GM10248 (cell line): ENCODE measurements around the gene SOCS1.
"Not testable (repeated sequence)": the region's sequence is repeated elsewhere in the genome, so short reads cannot be mapped to it uniquely, and the experiment has no call there.

ENCODE experiments used
- CTCF ChIA-PET: fragments of 300-600 bp; sonication (Branson Sonifier 250); formaldehyde crosslinking; extraction: SDS; loops from one replicate; lab custom pipeline; 2021; ENCODE audit warnings: antibody characterized with exemption; lab: Yijun Ruan, JAX
- POLR2A ChIA-PET: fragments of 350-650 bp; sonication (Branson Sonifier 250); formaldehyde crosslinking; extraction: SDS; loops from one replicate; lab custom pipeline; 2020; ENCODE audit warnings: antibody characterized with exemption; lab: Yijun Ruan, JAX
- DNase-seq: peaks from one replicate; pipeline ENCODE4 v3.0.0; 2012; ENCODE audit errors: extremely low spot score
- TF ChIP-seq, protein P1 (sequence below): IDR thresholded peaks from 2 replicates; pipeline ENCODE4 v1.5.1; 2012; ENCODE audit warnings: mild to moderate bottlenecking, low read depth; ENCODE audit errors: extremely low read depth, missing control alignments, control extremely low read depth

Gene SOCS1

DNA sequence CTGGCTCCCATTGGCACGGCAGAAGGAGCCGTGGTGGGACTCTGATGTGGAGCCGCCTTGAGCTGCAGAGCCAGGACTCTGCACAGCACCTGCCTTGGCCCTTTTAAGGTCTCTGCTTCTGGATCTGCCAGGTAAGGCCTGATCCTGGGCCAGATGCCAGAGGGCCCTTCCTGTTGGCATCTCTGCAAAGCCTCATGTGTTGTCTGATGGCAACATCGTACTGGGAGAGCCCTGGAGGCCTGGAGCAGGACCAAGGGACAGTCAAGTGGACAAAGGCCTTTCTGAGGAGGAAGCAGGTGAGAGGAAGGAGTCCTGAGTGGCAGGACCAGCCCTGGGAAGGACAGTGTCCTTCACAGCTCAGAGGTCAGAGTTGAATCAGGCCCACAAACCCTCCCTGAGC lies 26.1 kb downstream of the SOCS1 start:
- POLR2A ChIA-PET = interaction anchor here (1.2 kb wide), 1 partner anchor 25 kb away, joined by 3 read pairs; no protein-coding TSS in a partner anchor
- TF ChIP-seq, protein P1, sequence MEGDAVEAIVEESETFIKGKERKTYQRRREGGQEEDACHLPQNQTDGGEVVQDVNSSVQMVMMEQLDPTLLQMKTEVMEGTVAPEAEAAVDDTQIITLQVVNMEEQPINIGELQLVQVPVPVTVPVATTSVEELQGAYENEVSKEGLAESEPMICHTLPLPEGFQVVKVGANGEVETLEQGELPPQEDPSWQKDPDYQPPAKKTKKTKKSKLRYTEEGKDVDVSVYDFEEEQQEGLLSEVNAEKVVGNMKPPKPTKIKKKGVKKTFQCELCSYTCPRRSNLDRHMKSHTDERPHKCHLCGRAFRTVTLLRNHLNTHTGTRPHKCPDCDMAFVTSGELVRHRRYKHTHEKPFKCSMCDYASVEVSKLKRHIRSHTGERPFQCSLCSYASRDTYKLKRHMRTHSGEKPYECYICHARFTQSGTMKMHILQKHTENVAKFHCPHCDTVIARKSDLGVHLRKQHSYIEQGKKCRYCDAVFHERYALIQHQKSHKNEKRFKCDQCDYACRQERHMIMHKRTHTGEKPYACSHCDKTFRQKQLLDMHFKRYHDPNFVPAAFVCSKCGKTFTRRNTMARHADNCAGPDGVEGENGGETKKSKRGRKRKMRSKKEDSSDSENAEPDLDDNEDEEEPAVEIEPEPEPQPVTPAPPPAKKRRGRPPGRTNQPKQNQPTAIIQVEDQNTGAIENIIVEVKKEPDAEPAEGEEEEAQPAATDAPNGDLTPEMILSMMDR = no peak
- DNase-seq = no peak
- CTCF ChIA-PET = interaction anchor here (1.3 to 1.7 kb wide), 5 partner anchors 13 to 266 kb away, joined by 3 to 5 read pairs (median 3); partner anchors contain the start of gene SOCS1

DNA sequence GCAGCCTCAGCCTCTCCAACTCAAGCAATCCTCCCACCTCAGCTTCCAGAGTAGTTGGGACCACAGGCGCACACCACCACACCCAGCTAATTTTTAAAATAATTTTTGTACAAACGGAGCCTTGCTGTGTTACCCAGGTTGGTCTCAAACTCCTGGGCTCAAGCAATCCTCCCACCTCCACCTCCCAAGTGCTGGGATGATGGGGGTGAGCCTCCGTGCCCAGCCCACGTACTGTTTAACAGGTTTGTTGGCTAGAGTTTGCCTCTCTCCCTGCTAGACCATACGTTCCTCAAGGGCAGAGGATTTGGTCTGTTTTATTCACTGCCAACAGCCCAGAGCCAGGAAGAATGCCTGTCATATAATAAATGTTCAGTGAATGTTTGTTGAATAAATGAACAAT lies 26.6 kb downstream of the SOCS1 start:
- POLR2A ChIA-PET = interaction anchor here (1.2 kb wide), 1 partner anchor 25 kb away, joined by 3 read pairs; no protein-coding TSS in a partner anchor
- CTCF ChIA-PET = interaction anchor here (1.4 to 1.7 kb wide), 2 partner anchors 27 to 266 kb away, joined by 3 to 5 read pairs; partner anchors contain the start of gene SOCS1
- TF ChIP-seq, protein P1 = no peak
- no peak for DNase-seq

GRCh38 chr16:11225677-11226549 lies 30.1 kb downstream of the SOCS1 start:
- ChIA-PET CTCF (interaction anchor here (0.9 to 2.8 kb wide), 5 partner anchors 8 to 132 kb away, joined by 3 to 13 read pairs (median 4); partner anchors contain the start of gene SOCS1), POLR2A (interaction anchor here (0.8 to 0.9 kb wide), 2 partner anchors 19 to 22 kb away, joined by 3 to 4 read pairs; no protein-coding TSS in a partner anchor)
- TF ChIP-seq, protein P1 = no peak
- DNase-seq = peak; percentile 23

GRCh38 chr16:11224894-11225676 lies 30.9 kb downstream of the SOCS1 start:
- TF ChIP-seq, protein P1 = no peak
- ChIA-PET CTCF (interaction anchor here (0.7 to 2.8 kb wide), 7 partner anchors 7 to 115 kb away, joined by 3 to 13 read pairs (median 4); partner anchors contain the start of gene SOCS1), POLR2A (interaction anchor here (0.5 to 1.0 kb wide), 5 partner anchors 18 to 31 kb away, joined by 3 to 4 read pairs (median 3); no protein-coding TSS in a partner anchor)
- peak; percentile 95 for DNase-seq

DNA sequence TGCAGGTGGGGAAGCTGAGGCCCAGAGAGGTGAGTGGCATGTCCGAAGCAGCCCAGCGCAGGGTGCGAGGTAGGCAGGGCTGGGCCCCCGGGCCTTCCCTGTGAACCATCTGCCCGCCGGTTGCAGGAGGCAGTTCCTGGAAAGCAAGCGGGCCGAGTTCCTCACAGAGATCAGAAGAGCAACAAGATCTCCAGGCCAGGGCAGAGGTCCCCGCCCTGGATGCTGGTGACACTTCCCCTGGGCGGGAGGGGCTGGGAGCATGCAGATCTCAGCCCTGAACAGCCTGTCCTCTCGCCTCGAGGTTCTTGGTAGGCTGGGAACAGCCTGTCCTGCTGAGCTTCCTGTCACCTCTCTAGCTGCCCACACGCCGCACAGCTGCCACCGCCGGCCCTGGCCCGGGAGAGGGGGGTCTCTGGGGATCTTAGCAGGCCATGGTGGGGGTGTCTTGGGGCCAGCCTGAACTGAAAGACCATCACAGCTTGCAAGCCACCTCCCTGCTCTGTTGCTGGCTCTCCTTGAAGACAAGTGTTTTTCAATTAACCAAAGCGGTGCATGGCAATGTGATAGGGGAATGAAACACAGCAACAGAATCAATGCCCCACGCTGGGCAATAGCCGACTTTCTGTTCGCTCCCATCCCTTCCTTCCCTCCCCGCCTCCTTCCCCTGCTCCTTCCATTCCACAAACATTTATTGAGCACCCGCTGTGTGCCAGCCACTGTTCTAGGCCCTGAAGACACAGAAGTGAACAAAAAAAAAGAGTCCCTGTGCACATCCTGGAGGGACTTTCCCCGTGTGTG lies 31.7 kb downstream of the SOCS1 start:
- ChIA-PET CTCF (interaction anchor here (0.7 to 2.8 kb wide), 6 partner anchors 8 to 114 kb away, joined by 3 to 13 read pairs (median 4); partner anchors contain the start of gene SOCS1), POLR2A (interaction anchor here (0.5 to 1.0 kb wide), 3 partner anchors 28 to 414 kb away, joined by 3 to 4 read pairs (median 4); no protein-coding TSS in a partner anchor)
- DNase-seq = peak; percentile 85
- TF ChIP-seq, protein P1 = no peak

DNA sequence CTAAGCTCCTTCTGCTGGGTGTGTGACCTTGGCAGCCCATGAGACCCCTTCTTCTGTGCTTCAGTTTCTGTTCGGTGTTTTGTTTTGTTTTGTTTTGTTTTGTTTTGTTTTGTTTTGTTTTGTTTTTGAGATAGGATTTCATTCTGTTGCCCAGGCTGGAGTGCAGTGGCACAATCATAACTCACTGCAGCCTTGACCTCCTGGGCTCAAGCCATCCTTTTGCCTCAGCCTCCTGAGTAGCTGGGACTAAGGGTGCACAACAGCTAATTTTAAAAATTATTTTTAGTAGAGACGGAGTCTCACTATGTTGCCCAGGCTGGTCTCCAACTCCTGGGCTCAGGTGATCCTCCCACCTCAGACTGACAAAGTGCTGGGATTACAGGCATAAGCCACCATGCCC lies 35.5 kb downstream of the SOCS1 start:
- DNase-seq, POLR2A ChIA-PET, CTCF ChIA-PET: not testable (repeated sequence)
